Hematopoietic multipotent progenitor cell treated with erythropoietin and hydrocortisone succinate and interleukin-3 and kit ligand, for 15 days (in vitro differentiated cells): ENCODE measurements around the gene CYTH3.
"Not testable (repeated sequence)": the region's sequence is repeated elsewhere in the genome, so short reads cannot be mapped to it uniquely, and the experiment has no call there.

Experiments
- DNase-seq: peaks from one replicate; pipeline ENCODE4 v3.0.0-alpha.2; 2015; ENCODE audit warnings: low spot score

Gene CYTH3

GRCh38 chr7:6151527-6151926 is 120.9 kb downstream of the CYTH3 start:
- not testable (repeated sequence) for DNase-seq

- DNase-seq, result no peak
Measured at GRCh38 chr7:6149996-6150395, 122.4 kb downstream of the CYTH3 start.

- no peak for DNase-seq
Measured at GRCh38 chr7:6148724-6149360, 123.6 kb downstream of the CYTH3 start.

GRCh38 chr7:6147627-6148026 is 124.8 kb downstream of the CYTH3 start:
- no peak for DNase-seq

GRCh38 chr7:6146666-6147065 is 125.8 kb downstream of the CYTH3 start:
- DNase-seq, result no peak

- no peak for DNase-seq
Measured at GRCh38 chr7:6143997-6144396, 128.4 kb downstream of the CYTH3 start.

GRCh38 chr7:6142871-6143380 is 129.5 kb downstream of the CYTH3 start:
- no peak for DNase-seq

- DNase-seq, result no peak
Measured at GRCh38 chr7:6139189-6139996, 133.0 kb downstream of the CYTH3 start.

- DNase-seq, result no peak
Measured at GRCh38 chr7:6136475-6136874, 135.9 kb downstream of the CYTH3 start.

- DNase-seq, result no peak
Measured at GRCh38 chr7:6133249-6133648, 139.2 kb downstream of the CYTH3 start.

GRCh38 chr7:6130007-6130587 is 142.3 kb downstream of the CYTH3 start:
- no peak for DNase-seq

- DNase-seq, result no peak
Measured at GRCh38 chr7:6128205-6128604, 144.2 kb downstream of the CYTH3 start.

- DNase-seq, result no peak
Measured at GRCh38 chr7:6127110-6127490, 145.3 kb downstream of the CYTH3 start.

GRCh38 chr7:6123843-6124242 is 148.6 kb downstream of the CYTH3 start:
- no peak for DNase-seq

GRCh38 chr7:6121141-6121540 is 151.3 kb downstream of the CYTH3 start:
- DNase-seq, result no peak

GRCh38 chr7:6117533-6117932 is 154.9 kb downstream of the CYTH3 start:
- no peak for DNase-seq

- DNase-seq, result no peak
Measured at GRCh38 chr7:6116211-6116610, 156.2 kb downstream of the CYTH3 start.
